DND-41 (cell line): ENCODE results near the gene LCK.
A peak's percentile ranks its signal among the peaks of the same experiment; 100 is the strongest.

ENCODE experiments used
- ATAC-seq: fragments of 200-7000 bp; cut with Tn5 transposase; 3 replicates; pipeline ENCODE4 v1.9.1; 2021; ENCODE audit warnings: low read depth; ENCODE audit not compliant: insufficient read depth
- DNase-seq: peaks from one replicate; pipeline ENCODE4 v3.0.0-alpha.2; 2020
- H2AFZ ChIP-seq: 2 replicates; pipeline ENCODE4 v1.6.0; 2012; ENCODE audit warnings: low read depth, low read length
- H3K27ac ChIP-seq: 2 replicates; pipeline ENCODE4 v1.5.1; 2012; ENCODE audit warnings: low read length, inconsistent platforms
- H3K27me3 ChIP-seq: fragments of 200-600 bp; sonication (generic); 2 replicates; pipeline ENCODE4 v1.6.0; 2012; ENCODE audit warnings: low read length, mild to moderate bottlenecking, inconsistent platforms; ENCODE audit not compliant: insufficient read depth, poor library complexity
- H3K36me3 ChIP-seq: 2 replicates; pipeline ENCODE4 v1.5.1; 2012; ENCODE audit warnings: low read length, inconsistent platforms; ENCODE audit not compliant: insufficient read depth
- H3K4me1 ChIP-seq: 2 replicates; pipeline ENCODE4 v1.5.1; 2012; ENCODE audit warnings: mild to moderate bottlenecking, low read length; ENCODE audit not compliant: insufficient read depth
- H3K4me2 ChIP-seq: 2 replicates; pipeline ENCODE4 v1.6.0; 2012; ENCODE audit warnings: mild to moderate bottlenecking, moderate library complexity, low read length, inconsistent platforms; ENCODE audit not compliant: insufficient read depth
- H3K4me3 ChIP-seq, 2 experiments: fragments of 200-600 bp in 1 of 2; shearing (Covaris generic) in 1 of 2; 2 replicates each; pipeline ENCODE4 v1.5.1; 2012 to 2016; ENCODE audit warnings: inconsistent platforms in 2 of 2, low read length in 2 of 2, mild to moderate bottlenecking in 2 of 2, low read depth in 1 of 2, moderate library complexity in 1 of 2
- H3K79me2 ChIP-seq: 2 replicates; pipeline ENCODE4 v1.6.0; 2012; ENCODE audit warnings: low read length, inconsistent platforms; ENCODE audit not compliant: insufficient read depth
- H3K9ac ChIP-seq: 2 replicates; pipeline ENCODE4 v1.6.0; 2012; ENCODE audit warnings: low read depth, mild to moderate bottlenecking, inconsistent platforms, low read length, moderate library complexity
- H3K9me3 ChIP-seq: 2 replicates; pipeline ENCODE4 v1.5.1; 2012; ENCODE audit warnings: low read length, moderate library complexity, mild to moderate bottlenecking, inconsistent platforms; ENCODE audit not compliant: insufficient read depth, severe bottlenecking
- H4K20me1 ChIP-seq: 2 replicates; pipeline ENCODE4 v1.6.0; 2012; ENCODE audit warnings: low read length; ENCODE audit not compliant: insufficient read depth
- EZH2 ChIP-seq: IDR thresholded peaks from 3 replicates; pipeline ENCODE4 v1.6.1; 2012; ENCODE audit warnings: borderline replicate concordance, low read depth, mild to moderate bottlenecking, moderate library complexity, low read length, inconsistent platforms; ENCODE audit not compliant: severe bottlenecking
- TF ChIP-seq, protein P1 (sequence below): IDR thresholded peaks from 2 replicates; pipeline ENCODE4 v1.5.1; 2012; ENCODE audit warnings: borderline replicate concordance, low read length, moderate library complexity, mild to moderate bottlenecking; ENCODE audit not compliant: poor library complexity, severe bottlenecking; ENCODE audit errors: extremely low read depth

Gene LCK

DNA sequence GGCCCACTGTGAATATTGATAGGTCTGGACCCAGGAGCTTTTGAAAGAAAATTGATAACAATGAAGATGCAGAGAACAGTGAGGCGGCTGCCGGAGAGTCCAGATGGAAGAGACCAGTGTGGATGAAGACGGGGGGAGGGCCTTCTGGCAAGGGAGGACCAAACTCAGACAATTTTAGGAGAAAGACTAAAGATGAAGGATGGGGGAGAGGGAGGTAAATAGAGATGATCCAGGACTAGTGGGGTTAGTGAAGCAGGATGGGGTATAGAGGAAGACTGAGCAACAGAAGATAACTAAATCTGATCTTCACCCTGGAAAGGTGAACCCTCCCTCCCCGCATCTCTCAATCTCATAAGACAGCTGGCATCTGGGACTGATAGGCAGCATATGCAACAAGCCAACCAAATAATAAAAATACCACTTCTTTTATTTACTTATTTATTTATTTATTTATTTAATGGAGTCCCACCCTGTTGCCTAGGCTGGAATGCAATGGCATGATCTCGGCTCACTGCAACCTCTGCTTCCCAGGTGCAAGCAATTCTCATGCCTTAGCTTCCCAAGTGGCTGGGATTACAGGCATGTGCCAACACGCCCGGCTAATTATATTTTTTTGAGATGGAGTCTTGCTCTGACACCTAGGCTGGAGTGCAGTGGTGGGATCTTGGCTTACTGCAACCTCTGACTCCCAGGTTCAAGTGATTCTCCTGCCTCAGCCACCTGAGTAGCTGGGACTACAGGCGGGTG is 18.3 kb upstream of the LCK start:
- Histone ChIP-seq H4K20me1 (no peaks in the 10 kb centered on the region), H3K27ac (no peak overlapping the region), H3K9me3 (no peaks in the 10 kb centered on the region), H3K27me3 (no peaks in the 10 kb centered on the region), H3K36me3 (peaks cover 41% of the 10 kb centered on the region), H3K9ac (no peak overlapping the region), H3K4me3 (no peak overlapping the region), H3K79me2 (no peaks in the 10 kb centered on the region), H3K4me1 (no peaks in the 10 kb centered on the region), H3K4me2 (no peak overlapping the region), H2AFZ (no peak overlapping the region)
- ATAC-seq (peak; percentile 39; the same call in 2 of the 3 replicates), DNase-seq (no peak)
- TF ChIP-seq EZH2, result no peak
- TF ChIP-seq, protein P1, sequence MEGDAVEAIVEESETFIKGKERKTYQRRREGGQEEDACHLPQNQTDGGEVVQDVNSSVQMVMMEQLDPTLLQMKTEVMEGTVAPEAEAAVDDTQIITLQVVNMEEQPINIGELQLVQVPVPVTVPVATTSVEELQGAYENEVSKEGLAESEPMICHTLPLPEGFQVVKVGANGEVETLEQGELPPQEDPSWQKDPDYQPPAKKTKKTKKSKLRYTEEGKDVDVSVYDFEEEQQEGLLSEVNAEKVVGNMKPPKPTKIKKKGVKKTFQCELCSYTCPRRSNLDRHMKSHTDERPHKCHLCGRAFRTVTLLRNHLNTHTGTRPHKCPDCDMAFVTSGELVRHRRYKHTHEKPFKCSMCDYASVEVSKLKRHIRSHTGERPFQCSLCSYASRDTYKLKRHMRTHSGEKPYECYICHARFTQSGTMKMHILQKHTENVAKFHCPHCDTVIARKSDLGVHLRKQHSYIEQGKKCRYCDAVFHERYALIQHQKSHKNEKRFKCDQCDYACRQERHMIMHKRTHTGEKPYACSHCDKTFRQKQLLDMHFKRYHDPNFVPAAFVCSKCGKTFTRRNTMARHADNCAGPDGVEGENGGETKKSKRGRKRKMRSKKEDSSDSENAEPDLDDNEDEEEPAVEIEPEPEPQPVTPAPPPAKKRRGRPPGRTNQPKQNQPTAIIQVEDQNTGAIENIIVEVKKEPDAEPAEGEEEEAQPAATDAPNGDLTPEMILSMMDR, result no peak

DNA sequence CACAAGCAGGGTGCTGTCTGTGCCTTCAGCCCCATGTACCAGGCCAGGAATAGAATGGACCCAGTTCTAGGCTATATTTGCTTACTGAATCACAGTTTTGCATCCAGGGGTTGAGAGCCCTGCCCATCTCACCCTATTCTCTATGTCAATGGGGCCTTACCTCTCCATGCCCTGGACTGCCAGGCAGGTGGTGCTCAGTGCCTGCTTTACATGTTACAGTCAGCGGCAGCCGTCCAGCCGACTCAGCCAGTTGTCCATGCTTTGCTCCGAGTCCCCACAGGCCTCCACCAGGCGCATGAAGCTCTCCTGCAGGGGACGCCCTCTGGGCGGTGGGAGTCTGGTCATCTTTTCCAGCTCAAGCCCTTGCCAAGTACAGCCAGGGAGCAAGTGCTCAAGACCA is 16.3 kb upstream of the LCK start:
- Histone ChIP-seq H3K27ac (no peak overlapping the region), H3K4me3 (no peak overlapping the region), H3K4me2 (no peak overlapping the region), H2AFZ (no peak overlapping the region), H3K9ac (no peak overlapping the region), H3K4me1 (no peaks in the 10 kb centered on the region), H3K79me2 (no peaks in the 10 kb centered on the region), H3K27me3 (no peaks in the 10 kb centered on the region), H3K9me3 (no peaks in the 10 kb centered on the region), H4K20me1 (no peaks in the 10 kb centered on the region), H3K36me3 (peaks cover 22% of the 10 kb centered on the region)
- no peak for DNase-seq
- no peak for ATAC-seq
- TF ChIP-seq EZH2, result no peak
- TF ChIP-seq, protein P1, result no peak

DNA sequence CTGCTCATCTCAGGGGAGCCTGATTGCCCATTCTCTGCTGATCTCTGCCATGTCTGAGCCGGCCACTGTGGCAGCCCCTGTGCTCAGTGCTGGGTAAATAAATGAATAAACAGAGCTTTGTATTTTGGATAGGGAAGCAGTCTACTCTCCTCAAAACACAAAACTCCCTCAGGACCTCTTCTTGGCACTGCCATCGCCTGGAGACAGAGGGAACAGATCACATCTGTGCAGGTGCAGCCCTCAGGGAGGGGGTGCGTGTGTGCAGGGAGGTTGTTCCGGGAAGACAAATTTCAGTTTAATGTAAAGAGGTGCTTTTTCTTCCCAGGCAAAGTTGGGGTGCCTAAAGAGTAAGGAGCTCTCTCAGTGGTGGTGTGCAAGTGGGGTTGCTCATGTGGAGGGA is 11.7 kb upstream of the LCK start:
- DNase-seq (no peak), ATAC-seq (no peak)
- H3K27me3 ChIP-seq, result no peaks in the 10 kb centered on the region
- no peak overlapping the region for H2AFZ ChIP-seq
- H3K4me3 ChIP-seq, result no peak overlapping the region
- no peaks in the 10 kb centered on the region for H3K9me3 ChIP-seq
- no peak overlapping the region for H3K9ac ChIP-seq
- TF ChIP-seq, protein P1, result no peak
- no peak for TF ChIP-seq EZH2
- H3K27ac ChIP-seq, result 0 out of 2 replicates have a peak overlapping the region, but pooled peaks have one; percentile 32
- no peaks in the 10 kb centered on the region for H3K4me1 ChIP-seq
- no peaks in the 10 kb centered on the region for H3K36me3 ChIP-seq
- H4K20me1 ChIP-seq, result no peaks in the 10 kb centered on the region
- H3K79me2 ChIP-seq, result no peaks in the 10 kb centered on the region
- no peak overlapping the region for H3K4me2 ChIP-seq
